KMS-11 (cell line): ENCODE results near the gene ZMIZ2.
"Not testable (repeated sequence)": the region's sequence is repeated elsewhere in the genome, so short reads cannot be mapped to it uniquely, and the experiment has no call there.

Source experiments
- H2AFZ ChIP-seq: fragments of 200-600 bp; sonication (generic); 2 replicates; pipeline ENCODE4 v1.6.1; 2016; ENCODE audit warnings: antibody characterized with exemption, mixed run types, low read depth
- H3K27ac ChIP-seq: fragments of 200-600 bp; sonication (generic); 2 replicates; pipeline ENCODE4 v1.6.1; 2016; ENCODE audit warnings: mild to moderate bottlenecking, mixed run types
- H3K27me3 ChIP-seq: fragments of 200-600 bp; sonication (generic); 2 replicates; pipeline ENCODE4 v1.6.1; 2017; ENCODE audit warnings: mild to moderate bottlenecking, low read depth, mixed run types, moderate library complexity; ENCODE audit not compliant: insufficient read depth
- H3K36me3 ChIP-seq: fragments of 200-600 bp; sonication (generic); 2 replicates; pipeline ENCODE4 v1.6.1; 2017; ENCODE audit warnings: mild to moderate bottlenecking, mixed run types; ENCODE audit not compliant: insufficient read depth
- H3K4me1 ChIP-seq: fragments of 200-600 bp; sonication (generic); 2 replicates; pipeline ENCODE4 v1.6.1; 2016; ENCODE audit warnings: mild to moderate bottlenecking, low read depth, mixed run types; ENCODE audit not compliant: poor library complexity, severe bottlenecking
- H3K4me2 ChIP-seq: fragments of 200-600 bp; sonication (generic); 2 replicates; pipeline ENCODE4 v1.7.0; 2016; ENCODE audit warnings: mild to moderate bottlenecking, mixed run types
- H3K4me3 ChIP-seq: fragments of 200-600 bp; sonication (generic); IDR thresholded peaks from 2 replicates; pipeline ENCODE4 v1.6.1; 2017; ENCODE audit warnings: low read depth, low read length, mixed read lengths; ENCODE audit not compliant: insufficient read depth
- H3K79me2 ChIP-seq: fragments of 200-600 bp; sonication (generic); 2 replicates; pipeline ENCODE4 v1.6.1; 2016; ENCODE audit warnings: low read depth, mixed run types; ENCODE audit not compliant: insufficient read depth
- H3K9ac ChIP-seq: fragments of 200-600 bp; sonication (generic); 2 replicates; pipeline ENCODE4 v1.6.1; 2016; ENCODE audit warnings: mild to moderate bottlenecking, mixed run types
- H4K20me1 ChIP-seq: fragments of 200-600 bp; sonication (generic); 2 replicates; pipeline ENCODE4 v1.6.1; 2016; ENCODE audit warnings: mild to moderate bottlenecking, mixed run types; ENCODE audit not compliant: insufficient read depth
- TF ChIP-seq, protein P1 (sequence below): fragments of 200-600 bp; sonication (generic); conservative IDR thresholded peaks from 2 replicates; pipeline ENCODE4 v1.6.1; 2017; ENCODE audit warnings: low read depth, mild to moderate bottlenecking, antibody characterized with exemption, low read length, moderate library complexity, mixed read lengths

The ZMIZ2 gene

GRCh38 chr7:44727158-44727936 lies 21.3 kb upstream of the ZMIZ2 start:
- TF ChIP-seq, protein P1, sequence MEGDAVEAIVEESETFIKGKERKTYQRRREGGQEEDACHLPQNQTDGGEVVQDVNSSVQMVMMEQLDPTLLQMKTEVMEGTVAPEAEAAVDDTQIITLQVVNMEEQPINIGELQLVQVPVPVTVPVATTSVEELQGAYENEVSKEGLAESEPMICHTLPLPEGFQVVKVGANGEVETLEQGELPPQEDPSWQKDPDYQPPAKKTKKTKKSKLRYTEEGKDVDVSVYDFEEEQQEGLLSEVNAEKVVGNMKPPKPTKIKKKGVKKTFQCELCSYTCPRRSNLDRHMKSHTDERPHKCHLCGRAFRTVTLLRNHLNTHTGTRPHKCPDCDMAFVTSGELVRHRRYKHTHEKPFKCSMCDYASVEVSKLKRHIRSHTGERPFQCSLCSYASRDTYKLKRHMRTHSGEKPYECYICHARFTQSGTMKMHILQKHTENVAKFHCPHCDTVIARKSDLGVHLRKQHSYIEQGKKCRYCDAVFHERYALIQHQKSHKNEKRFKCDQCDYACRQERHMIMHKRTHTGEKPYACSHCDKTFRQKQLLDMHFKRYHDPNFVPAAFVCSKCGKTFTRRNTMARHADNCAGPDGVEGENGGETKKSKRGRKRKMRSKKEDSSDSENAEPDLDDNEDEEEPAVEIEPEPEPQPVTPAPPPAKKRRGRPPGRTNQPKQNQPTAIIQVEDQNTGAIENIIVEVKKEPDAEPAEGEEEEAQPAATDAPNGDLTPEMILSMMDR, result no peak
- H3K27me3 ChIP-seq, result no peaks in the 10 kb centered on the region
- H2AFZ ChIP-seq, result no peak overlapping the region
- H3K4me1 ChIP-seq, result peaks cover 3% of the 10 kb centered on the region
- no peak overlapping the region for H3K27ac ChIP-seq
- no peak overlapping the region for H3K4me3 ChIP-seq
- no peak overlapping the region for H3K4me2 ChIP-seq
- no peaks in the 10 kb centered on the region for H4K20me1 ChIP-seq
- H3K36me3 ChIP-seq, result no peaks in the 10 kb centered on the region
- no peak overlapping the region for H3K9ac ChIP-seq
- no peaks in the 10 kb centered on the region for H3K79me2 ChIP-seq

GRCh38 chr7:44727937-44728262 lies 20.7 kb upstream of the ZMIZ2 start:
- Histone ChIP-seq H3K27ac (no peak overlapping the region), H3K4me2 (no peak overlapping the region), H3K4me1 (peaks cover 3% of the 10 kb centered on the region), H3K9ac (no peak overlapping the region), H2AFZ (no peak overlapping the region), H3K27me3 (no peaks in the 10 kb centered on the region), H3K4me3 (no peak overlapping the region), H4K20me1 (no peaks in the 10 kb centered on the region), H3K36me3 (no peaks in the 10 kb centered on the region), H3K79me2 (no peaks in the 10 kb centered on the region)
- TF ChIP-seq, protein P1, result no peak

DNA sequence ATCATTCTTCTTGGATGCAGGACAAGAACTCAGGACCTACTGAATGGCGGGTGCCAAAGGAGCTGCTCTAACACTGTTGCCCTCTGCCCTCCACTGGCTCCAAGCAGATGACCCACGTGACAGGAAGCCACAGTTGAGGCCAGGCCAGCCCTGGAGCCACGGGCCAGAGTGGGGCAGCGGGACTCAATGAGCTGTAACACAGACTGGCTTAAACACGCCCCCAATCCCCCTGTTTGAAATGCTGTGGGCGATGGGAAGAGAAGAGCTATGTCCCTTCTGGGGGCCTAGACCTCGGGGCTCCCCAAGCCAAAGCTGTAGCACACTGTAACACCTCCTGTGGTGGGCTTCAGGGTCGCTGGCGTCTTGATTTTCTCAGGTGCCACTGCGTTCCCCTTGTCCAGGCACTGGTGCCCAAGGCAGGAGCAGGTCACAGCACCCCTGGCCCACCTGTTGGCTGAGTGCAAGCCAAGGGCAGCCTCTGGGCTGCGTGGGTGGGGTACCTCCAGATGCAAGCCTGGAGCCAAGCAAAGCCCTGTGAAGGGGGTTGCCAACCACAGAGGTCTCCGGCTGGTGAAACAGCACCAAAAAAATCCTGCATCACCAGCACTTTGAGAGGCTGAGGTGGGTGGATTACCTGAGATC lies 18.6 kb upstream of the ZMIZ2 start:
- no peaks in the 10 kb centered on the region for H4K20me1 ChIP-seq
- no peak overlapping the region for H3K4me2 ChIP-seq
- H3K9ac ChIP-seq, result no peak overlapping the region
- H2AFZ ChIP-seq, result no peak overlapping the region
- peaks cover 3% of the 10 kb centered on the region for H3K4me1 ChIP-seq
- H3K36me3 ChIP-seq, result no peaks in the 10 kb centered on the region
- no peak overlapping the region for H3K4me3 ChIP-seq
- H3K27ac ChIP-seq, result no peak overlapping the region
- H3K79me2 ChIP-seq, result no peaks in the 10 kb centered on the region
- H3K27me3 ChIP-seq, result no peaks in the 10 kb centered on the region
- TF ChIP-seq, protein P1, result no peak

GRCh38 chr7:44732971-44733370 lies 15.7 kb upstream of the ZMIZ2 start:
- not testable (repeated sequence) for H3K4me3 ChIP-seq, H3K4me2 ChIP-seq, H3K9ac ChIP-seq, H3K4me1 ChIP-seq, H2AFZ ChIP-seq, H3K27me3 ChIP-seq, H3K79me2 ChIP-seq, H4K20me1 ChIP-seq, H3K36me3 ChIP-seq, H3K27ac ChIP-seq
